PFSK-1 (cell line): ENCODE results near the gene NIF3L1.

Experiments used
- FOXP2 ChIP-seq: optimal IDR thresholded peaks from 2 replicates; pipeline ENCODE3; 2011; ENCODE audit warnings: borderline replicate concordance, control low read depth, inconsistent platforms; ENCODE audit not compliant: insufficient read depth; ENCODE audit errors: extremely low read length, extremely low read depth
- POLR2AphosphoS5 ChIP-seq: IDR thresholded peaks from 2 replicates; pipeline ENCODE4 v1.6.1; 2012; ENCODE audit warnings: low read depth, mild to moderate bottlenecking, control low read depth, low read length, moderate library complexity
- REST ChIP-seq, 2 experiments: IDR thresholded peaks; 2 replicates each; pipeline versions ENCODE4 v1.6.1 to v1.8.0; 2011 to 2012; ENCODE audit warnings: low read depth in 2 of 2, low read length in 2 of 2, control low read depth in 1 of 2, inconsistent platforms in 1 of 2, mild to moderate bottlenecking in 1 of 2, moderate library complexity in 1 of 2; ENCODE audit not compliant: insufficient read depth in 1 of 2
- SIN3A ChIP-seq: IDR thresholded peaks from 2 replicates; pipeline ENCODE4 v1.6.1; 2012; ENCODE audit warnings: mild to moderate bottlenecking, low read length, moderate library complexity, borderline replicate concordance; ENCODE audit not compliant: insufficient read depth
- TAF1 ChIP-seq: IDR thresholded peaks from 2 replicates; pipeline ENCODE4 v1.6.1; 2012; ENCODE audit warnings: low read length, control low read depth, borderline replicate concordance; ENCODE audit not compliant: insufficient read depth

Gene NIF3L1

GRCh38 chr2:200913654-200914053 lies 24.5 kb downstream of the NIF3L1 start:
- TF ChIP-seq TAF1 (no peak), REST (IDR thresholded peaks at IDR 0.05; ENCODE audit: insufficient read depth in 1 of 2, low read depth in 2 of 2, low read length in 2 of 2) (no peak), POLR2AphosphoS5 (no peak), SIN3A (no peak), FOXP2 (no peak)

- TF ChIP-seq SIN3A: no peak
- TF ChIP-seq FOXP2: no peak
- no peak for TF ChIP-seq POLR2AphosphoS5
- no peak for TF ChIP-seq REST (IDR thresholded peaks at IDR 0.05; ENCODE audit: insufficient read depth in 1 of 2, low read depth in 2 of 2, low read length in 2 of 2)
- TF ChIP-seq TAF1: no peak
Measured at GRCh38 chr2:200922439-200922838, 33.3 kb downstream of the NIF3L1 start.

- TF ChIP-seq FOXP2: no peak
- no peak for TF ChIP-seq POLR2AphosphoS5
Measured at GRCh38 chr2:200929334-200930249, 40.4 kb downstream of the NIF3L1 start.

GRCh38 chr2:200930947-200931626 lies 41.9 kb downstream of the NIF3L1 start:
- no peak for TF ChIP-seq FOXP2
- TF ChIP-seq SIN3A: no peak
- TF ChIP-seq TAF1: no peak
- TF ChIP-seq POLR2AphosphoS5: no peak
- no peak for TF ChIP-seq REST (IDR thresholded peaks at IDR 0.05; ENCODE audit: insufficient read depth in 1 of 2, low read depth in 2 of 2, low read length in 2 of 2)

GRCh38 chr2:200939832-200940231 lies 50.7 kb downstream of the NIF3L1 start:
- TF ChIP-seq REST (IDR thresholded peaks at IDR 0.05; ENCODE audit: insufficient read depth in 1 of 2, low read depth in 2 of 2, low read length in 2 of 2) (no peak), SIN3A (no peak), TAF1 (no peak), POLR2AphosphoS5 (no peak), FOXP2 (no peak)
